Measurements from ENCODE around the gene PAX5. TPM values are rescaled to one million over a fixed set of nuclear protein-coding genes. Genes with fewer than 3 reads are reported as not detected.

Gene PAX5
- total and polyA plus RNA-seq, 2 donors (not counting 1 experiment from before 2014, with no cell fraction given): 196 to 275 TPM

DNA sequence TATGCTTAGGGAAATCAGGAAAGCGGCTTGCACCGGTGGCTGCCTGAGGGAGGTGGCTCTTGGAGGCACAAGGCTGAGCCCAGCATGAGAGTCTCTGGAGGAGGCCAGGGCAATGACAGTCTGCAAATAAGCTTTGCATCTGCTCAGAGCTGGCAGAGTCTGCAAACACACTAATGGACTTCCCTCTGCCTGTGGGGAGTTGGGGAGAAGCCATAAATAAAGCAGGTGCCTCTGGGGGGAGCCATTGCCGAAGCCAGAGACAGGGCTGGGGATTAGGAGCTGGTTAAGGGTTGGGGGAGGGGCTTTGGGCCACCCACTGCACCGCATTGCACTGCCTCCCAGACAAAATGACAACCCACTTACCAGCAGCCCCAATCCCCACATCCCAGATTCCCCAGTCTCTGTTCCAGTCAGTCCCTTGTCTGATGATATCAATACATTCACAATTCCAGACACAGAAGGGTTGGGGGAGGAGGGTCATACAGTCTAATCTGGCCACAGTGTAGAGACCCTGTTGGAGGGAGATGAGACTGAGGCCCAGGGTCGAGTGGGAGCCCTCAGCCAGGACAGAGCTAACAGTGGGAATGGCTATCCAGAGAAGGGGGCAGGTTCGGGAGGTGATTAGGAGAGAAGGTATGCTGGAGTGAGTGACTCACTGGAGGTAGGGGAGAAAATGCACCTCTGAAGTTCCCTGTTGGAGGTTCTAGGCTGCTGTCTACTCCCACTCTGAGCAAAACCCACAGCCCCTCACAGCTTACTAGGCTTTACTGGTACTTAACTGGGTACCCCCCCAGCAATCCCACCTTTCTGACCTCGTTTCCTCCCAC, 53.7 kb downstream of the PAX5 start:
- H3K27me3 ChIP-seq (replicated peaks in 1 of 4; ENCODE audit: control extremely low read depth in 1 of 4, control insufficient read depth in 3 of 4, insufficient read depth in 4 of 4, low read length in 3 of 4): no peaks in the 10 kb centered on the region
- ATAC-seq (ENCODE audit: low read depth): peak; percentile 47
- peak overlapping the region; percentile 29 for H3K4me2 ChIP-seq (replicated peaks; ENCODE audit: low read depth, low read length, poor library complexity, severe bottlenecking)
- 78% methylated on average over 4 of the region's 7 CpGs for WGBS (ENCODE audit: insufficient coverage)
- peaks cover 0 to 84% of the 10 kb centered on the region in 2 experiments for H3K36me3 ChIP-seq (replicated peaks in 1 of 2; ENCODE audit: control extremely low read depth in 1 of 2, control insufficient read depth in 1 of 2, extremely low read depth in 1 of 2, insufficient read depth in 2 of 2, low read length in 1 of 2)
- Mint-ChIP-seq H3K4me3 (peak overlapping the region; percentile 8), H3K4me1 (peaks cover 78% of the 10 kb centered on the region), H3K9me3 (ENCODE audit: insufficient read depth) (no peaks in the 10 kb centered on the region), H3K27me3 (no peaks in the 10 kb centered on the region), H3K27ac (peak overlapping the region; percentile 78)
- TF ChIP-seq CTCF (IDR thresholded peaks at IDR 0.05): no peak
- no peak for TF ChIP-seq EZH2 (IDR thresholded peaks at IDR 0.05; ENCODE audit: borderline replicate concordance, insufficient read depth, low read depth, low read length, poor library complexity, severe bottlenecking)
- H3K9me3 ChIP-seq (ENCODE audit: control extremely low read depth in 1 of 3, control insufficient read depth in 2 of 3, insufficient read depth in 1 of 3, low read length in 2 of 3): no peaks in the 10 kb centered on the region
- POLR2A ChIA-PET: interaction anchor here (0.5 to 1.1 kb wide), 4 partner anchors 43 to 331 kb away, joined by 3 to 7 read pairs (median 5); no protein-coding TSS in a partner anchor
- DNase-seq: peak; percentile 53
- no peak overlapping the region for H3K4me3 ChIP-seq (ENCODE audit: control extremely low read depth in 1 of 5, extremely low read depth in 1 of 5, insufficient read depth in 1 of 5, low read depth in 2 of 5, low read length in 4 of 5)
- H2AFZ ChIP-seq (ENCODE audit: insufficient read depth, low read depth, low read length, poor library complexity, severe bottlenecking): no peak overlapping the region
- CTCF ChIA-PET: interaction anchor here (0.7 to 2.9 kb wide), 19 partner anchors 8 to 349 kb away, joined by 3 to 17 read pairs (median 4); partner anchors contain the start of gene PAX5
- H3K27ac ChIP-seq (ENCODE audit: low read length in 2 of 2): peak overlapping the region in 1 of 2 donors; percentile 74
- peaks cover 100% of the 10 kb centered on the region for H3K79me2 ChIP-seq (ENCODE audit: control insufficient read depth, insufficient read depth, low read length)
- H4K20me1 ChIP-seq (ENCODE audit: control insufficient read depth, insufficient read depth, low read length, poor library complexity, severe bottlenecking): peaks cover 87% of the 10 kb centered on the region
- intact Hi-C loops (cut with micrococcal nuclease): no loop called here
- H3K9ac ChIP-seq (ENCODE audit: low read length): no peak overlapping the region
- peaks cover 53 to 73% of the 10 kb centered on the region in 2 donors for H3K4me1 ChIP-seq (ENCODE audit: control insufficient read depth in 2 of 2, insufficient read depth in 2 of 2, low read length in 2 of 2)

All from B cell (primary cell).